Smooth muscle cell (in vitro differentiated cells): ENCODE data around the gene HS3ST6. TPM values are rescaled to one million over a fixed set of nuclear protein-coding genes. Genes with fewer than 3 reads are reported as not detected.

Experiments
- DNase-seq: peaks from one replicate; lab custom pipeline; 2025; ENCODE audit not compliant: unreplicated experiment; lab: John Stamatoyannopoulos, UW
- H2AFZ ChIP-seq: fragments of 200-600 bp; sonication (generic); 2 replicates; pipeline ENCODE4 v1.6.0; 2016; ENCODE audit warnings: antibody characterized with exemption, low read depth, mild to moderate bottlenecking
- H3F3A ChIP-seq: fragments of 200-600 bp; sonication (generic); 2 replicates; pipeline ENCODE4 v1.6.0; 2017; ENCODE audit warnings: antibody characterized with exemption, low read depth
- H3K27ac ChIP-seq: fragments of 200-600 bp; sonication (generic); 2 replicates; pipeline ENCODE4 v1.5.1; 2016; ENCODE audit warnings: low read depth, mild to moderate bottlenecking
- H3K27me3 ChIP-seq: fragments of 200-600 bp; sonication (generic); 2 replicates; pipeline ENCODE4 v1.6.1; 2016; ENCODE audit warnings: low read depth, mild to moderate bottlenecking
- H3K36me3 ChIP-seq: fragments of 200-600 bp; sonication (generic); 2 replicates; pipeline ENCODE4 v1.5.1; 2016; ENCODE audit warnings: low read depth
- H3K4me1 ChIP-seq: fragments of 200-600 bp; sonication (generic); 2 replicates; pipeline ENCODE4 v1.5.1; 2016; ENCODE audit warnings: low read depth
- H3K4me2 ChIP-seq: fragments of 200-600 bp; sonication (generic); 2 replicates; pipeline ENCODE4 v1.6.0; 2016; ENCODE audit warnings: mild to moderate bottlenecking
- H3K4me3 ChIP-seq: fragments of 200-600 bp; sonication (generic); 2 replicates; pipeline ENCODE4 v1.5.1; 2016; ENCODE audit warnings: mild to moderate bottlenecking
- H3K79me2 ChIP-seq: fragments of 200-600 bp; sonication (generic); 2 replicates; pipeline ENCODE4 v1.6.0; 2016; ENCODE audit warnings: low read depth, mild to moderate bottlenecking
- H3K9ac ChIP-seq: fragments of 200-600 bp; sonication (generic); 2 replicates; pipeline ENCODE4 v1.6.0; 2016; ENCODE audit warnings: low read depth
- H3K9me3 ChIP-seq: fragments of 200-600 bp; sonication (generic); replicated peaks from 2 replicates; pipeline ENCODE4 v1.5.1; 2016; ENCODE audit warnings: low read depth
- H4K20me1 ChIP-seq: fragments of 200-600 bp; sonication (generic); 2 replicates; pipeline ENCODE4 v1.6.0; 2016; ENCODE audit warnings: low read depth
- WGBS: methylation state at CpG from one replicate; pipeline ENCODE4 v1.1.7; 2016; ENCODE audit warnings: low lambda C conversion rate; 5-methylcytosine and 5-hydroxymethylcytosine counted together
- polyA plus RNA-seq: library from polyadenylated mRNA; unstranded; fragments of >200 nt; fragmentation: Nextera tagmentation; extraction: Ambion mirVana; gene quantifications from 2 replicates; pipeline ENCODE4 v1.2.1, GENCODE V29; 2016
- small RNA-seq: library from RNA; depleted of rRNA; stranded (forward); fragments of <200 nt; gene quantifications from one replicate; pipeline ENCODE3, GENCODE V24; 2014
- total RNA-seq: library from RNA; depleted of rRNA; stranded (reverse); fragments of >200 nt; gene quantifications from 2 replicates; pipeline ENCODE4 v1.2.3, GENCODE V29; 2014
- TF ChIP-seq, protein P1 (sequence below): fragments of 200-600 bp; sonication (generic); IDR thresholded peaks from 2 replicates; pipeline ENCODE4 v1.5.1; 2017; ENCODE audit warnings: borderline replicate concordance, mild to moderate bottlenecking, antibody characterized with exemption; ENCODE audit not compliant: insufficient read depth, poor library complexity, severe bottlenecking

The HS3ST6 gene
- total and polyA plus RNA-seq, 2 experiments from 2014 or later: not detected

DNA sequence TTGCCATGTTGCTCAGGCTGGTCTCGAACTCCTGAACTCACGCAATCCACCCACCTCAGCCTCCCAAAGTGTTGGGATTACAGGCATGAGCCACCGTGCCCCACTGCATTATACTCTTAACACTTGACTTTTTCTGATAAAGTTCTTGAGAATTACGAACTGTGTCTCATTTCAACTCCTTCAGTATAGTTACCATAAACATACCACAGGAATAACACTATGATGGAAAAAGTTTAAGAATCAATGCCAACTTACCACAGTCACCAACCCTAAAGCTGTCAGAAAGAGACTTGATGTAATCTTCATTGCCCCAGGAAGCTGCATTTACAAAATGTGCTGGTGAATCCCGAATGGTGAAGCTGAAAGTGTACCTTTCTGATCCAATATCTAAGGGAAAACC lies 56.5 kb downstream of the HS3ST6 start:
- Histone ChIP-seq H3K36me3 (no peaks in the 10 kb centered on the region), H3K27ac (no peak overlapping the region), H3F3A (no peaks in the 10 kb centered on the region), H3K4me2 (no peak overlapping the region), H2AFZ (no peak overlapping the region), H3K4me3 (no peak overlapping the region), H4K20me1 (no peaks in the 10 kb centered on the region), H3K9ac (no peak overlapping the region), H3K79me2 (no peaks in the 10 kb centered on the region), H3K9me3 (no peaks in the 10 kb centered on the region), H3K4me1 (no peaks in the 10 kb centered on the region), H3K27me3 (peaks cover 63% of the 10 kb centered on the region)
- 83% methylated on average over 5 of the region's 5 CpGs for WGBS
- TF ChIP-seq, protein P1, sequence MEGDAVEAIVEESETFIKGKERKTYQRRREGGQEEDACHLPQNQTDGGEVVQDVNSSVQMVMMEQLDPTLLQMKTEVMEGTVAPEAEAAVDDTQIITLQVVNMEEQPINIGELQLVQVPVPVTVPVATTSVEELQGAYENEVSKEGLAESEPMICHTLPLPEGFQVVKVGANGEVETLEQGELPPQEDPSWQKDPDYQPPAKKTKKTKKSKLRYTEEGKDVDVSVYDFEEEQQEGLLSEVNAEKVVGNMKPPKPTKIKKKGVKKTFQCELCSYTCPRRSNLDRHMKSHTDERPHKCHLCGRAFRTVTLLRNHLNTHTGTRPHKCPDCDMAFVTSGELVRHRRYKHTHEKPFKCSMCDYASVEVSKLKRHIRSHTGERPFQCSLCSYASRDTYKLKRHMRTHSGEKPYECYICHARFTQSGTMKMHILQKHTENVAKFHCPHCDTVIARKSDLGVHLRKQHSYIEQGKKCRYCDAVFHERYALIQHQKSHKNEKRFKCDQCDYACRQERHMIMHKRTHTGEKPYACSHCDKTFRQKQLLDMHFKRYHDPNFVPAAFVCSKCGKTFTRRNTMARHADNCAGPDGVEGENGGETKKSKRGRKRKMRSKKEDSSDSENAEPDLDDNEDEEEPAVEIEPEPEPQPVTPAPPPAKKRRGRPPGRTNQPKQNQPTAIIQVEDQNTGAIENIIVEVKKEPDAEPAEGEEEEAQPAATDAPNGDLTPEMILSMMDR: no peak
- DNase-seq: no peak

Small RNA genes lying within 50 kb of the gene (small RNA-seq; reads per million reads assigned to genes)
- gene SNORA10 (not detected), gene SNORA64 (not detected)

Other genes starting within 250 kb of the HS3ST6 start
- gene JPT2, start 240.1 kb downstream of the HS3ST6 start, total RNA-seq: 28.6 and 33.4 TPM in 2 replicates
- gene JPT2, start 240.1 kb downstream of the HS3ST6 start, polyA plus RNA-seq: 7.2 and 11.2 TPM in 2 replicates
- gene MAPK8IP3, start 212.2 kb downstream of the HS3ST6 start, total RNA-seq: 36.2 and 43.6 TPM in 2 replicates
- gene MAPK8IP3, start 212.2 kb downstream of the HS3ST6 start, polyA plus RNA-seq: 47.8 and 69.2 TPM in 2 replicates
- 38.0 and 56.7 TPM in 2 replicates for gene NME3, start 146.9 kb downstream of the HS3ST6 start, total RNA-seq
- 85.4 and 94.3 TPM in 2 replicates for gene NME3, start 146.9 kb downstream of the HS3ST6 start, polyA plus RNA-seq
- 3.6 and 4.4 TPM in 2 replicates for gene EME2, start 145.6 kb downstream of the HS3ST6 start, total RNA-seq
- 3.8 and 7.6 TPM in 2 replicates for gene EME2, start 145.6 kb downstream of the HS3ST6 start, polyA plus RNA-seq
- 56.7 and 62.9 TPM in 2 replicates for gene MRPS34, start 145.3 kb downstream of the HS3ST6 start, total RNA-seq
- 111 and 122 TPM in 2 replicates for gene MRPS34, start 145.3 kb downstream of the HS3ST6 start, polyA plus RNA-seq
- 23.0 and 25.1 TPM in 2 replicates for gene SPSB3, start 135.8 kb downstream of the HS3ST6 start, total RNA-seq
- gene SPSB3, start 135.8 kb downstream of the HS3ST6 start, polyA plus RNA-seq: 49.8 and 60.3 TPM in 2 replicates
- gene NUBP2, start 135.5 kb downstream of the HS3ST6 start, total RNA-seq: 32.9 and 48.0 TPM in 2 replicates
- gene NUBP2, start 135.5 kb downstream of the HS3ST6 start, polyA plus RNA-seq: 80.8 and 86.7 TPM in 2 replicates
- gene IGFALS, start 124.7 kb downstream of the HS3ST6 start, total RNA-seq: 0.58 TPM in 1 of 2 replicates, not detected in the other
- 0.45 TPM in 1 of 2 replicates, not detected in the other for gene IGFALS, start 124.7 kb downstream of the HS3ST6 start, polyA plus RNA-seq
- 20.7 and 20.9 TPM in 2 replicates for gene HAGH, start 91.6 kb downstream of the HS3ST6 start, total RNA-seq
- gene HAGH, start 91.6 kb downstream of the HS3ST6 start, polyA plus RNA-seq: 42.6 and 43.0 TPM in 2 replicates
- 25.0 and 32.4 TPM in 2 replicates for gene FAHD1, start 91.2 kb downstream of the HS3ST6 start, total RNA-seq
- 32.4 and 32.8 TPM in 2 replicates for gene FAHD1, start 91.2 kb downstream of the HS3ST6 start, polyA plus RNA-seq
- 0.18 and 0.22 TPM in 2 replicates for gene MEIOB, start 46.3 kb downstream of the HS3ST6 start, total RNA-seq
- gene MEIOB, start 46.3 kb downstream of the HS3ST6 start, polyA plus RNA-seq: 1.7 TPM in 1 of 2 replicates, not detected in the other
- 9.4 and 9.9 TPM in 2 replicates for gene MSRB1, start 24.8 kb upstream of the HS3ST6 start, total RNA-seq
- 21.8 TPM in 2 replicates for gene MSRB1, start 24.8 kb upstream of the HS3ST6 start, polyA plus RNA-seq
- not detected in 2 replicates for gene RPL3L, start 36.3 kb upstream of the HS3ST6 start, total RNA-seq
- gene RPL3L, start 36.3 kb upstream of the HS3ST6 start, polyA plus RNA-seq: 0.21 TPM in 1 of 2 replicates, not detected in the other
- 125 and 176 TPM in 2 replicates for gene NDUFB10, start 41.1 kb upstream of the HS3ST6 start, total RNA-seq
- 278 and 295 TPM in 2 replicates for gene NDUFB10, start 41.1 kb upstream of the HS3ST6 start, polyA plus RNA-seq
- gene RPS2, start 46.4 kb upstream of the HS3ST6 start, total RNA-seq: 2,263 and 2,576 TPM in 2 replicates
- 2,041 and 2,061 TPM in 2 replicates for gene RPS2, start 46.4 kb upstream of the HS3ST6 start, polyA plus RNA-seq
- gene RNF151, start 48.4 kb upstream of the HS3ST6 start, total RNA-seq: not detected in 2 replicates
- gene RNF151, start 48.4 kb upstream of the HS3ST6 start, polyA plus RNA-seq: not detected in 2 replicates
- gene TBL3, start 53.6 kb upstream of the HS3ST6 start, total RNA-seq: 25.8 and 28.5 TPM in 2 replicates
- 62.0 and 81.7 TPM in 2 replicates for gene TBL3, start 53.6 kb upstream of the HS3ST6 start, polyA plus RNA-seq
- 0.13 TPM in 1 of 2 replicates, not detected in the other for gene NOXO1, start 63.1 kb upstream of the HS3ST6 start, total RNA-seq
- gene NOXO1, start 63.1 kb upstream of the HS3ST6 start, polyA plus RNA-seq: 0.35 and 1.7 TPM in 2 replicates
- gene GFER, start 65.8 kb upstream of the HS3ST6 start, total RNA-seq: 12.1 and 15.1 TPM in 2 replicates
- 33.5 and 41.2 TPM in 2 replicates for gene GFER, start 65.8 kb upstream of the HS3ST6 start, polyA plus RNA-seq
- gene SYNGR3, start 71.6 kb upstream of the HS3ST6 start, total RNA-seq: 3.0 and 4.4 TPM in 2 replicates
- gene SYNGR3, start 71.6 kb upstream of the HS3ST6 start, polyA plus RNA-seq: 8.7 and 16.8 TPM in 2 replicates
- gene ZNF598, start 91.4 kb upstream of the HS3ST6 start, total RNA-seq: 23.2 and 27.2 TPM in 2 replicates
- gene ZNF598, start 91.4 kb upstream of the HS3ST6 start, polyA plus RNA-seq: 27.9 and 32.7 TPM in 2 replicates
- 13.1 and 30.9 TPM in 2 replicates for gene NPW, start 101.4 kb upstream of the HS3ST6 start, total RNA-seq
- gene NPW, start 101.4 kb upstream of the HS3ST6 start, polyA plus RNA-seq: 185 and 193 TPM in 2 replicates
- gene NHERF2, start 108.5 kb upstream of the HS3ST6 start, total RNA-seq: 14.4 and 21.8 TPM in 2 replicates
- gene NHERF2, start 108.5 kb upstream of the HS3ST6 start, polyA plus RNA-seq: 40.2 and 56.8 TPM in 2 replicates
- gene NTHL1, start 129.4 kb upstream of the HS3ST6 start, total RNA-seq: 14.6 and 23.8 TPM in 2 replicates
- 36.5 and 39.3 TPM in 2 replicates for gene NTHL1, start 129.4 kb upstream of the HS3ST6 start, polyA plus RNA-seq
- 29.7 and 64.5 TPM in 2 replicates for gene TSC2, start 129.6 kb upstream of the HS3ST6 start, total RNA-seq
- 74.7 and 110 TPM in 2 replicates for gene TSC2, start 129.6 kb upstream of the HS3ST6 start, polyA plus RNA-seq
- gene PKD1, start 217.5 kb upstream of the HS3ST6 start, total RNA-seq: 68.2 and 70.1 TPM in 2 replicates
- 47.9 and 71.3 TPM in 2 replicates for gene PKD1, start 217.5 kb upstream of the HS3ST6 start, polyA plus RNA-seq
- not detected in 2 replicates for gene RAB26, start 230.2 kb upstream of the HS3ST6 start, total RNA-seq
- gene RAB26, start 230.2 kb upstream of the HS3ST6 start, polyA plus RNA-seq: 1.3 and 3.4 TPM in 2 replicates
- 52.6 and 59.9 TPM in 2 replicates for gene TRAF7, start 237.4 kb upstream of the HS3ST6 start, total RNA-seq
- 27.5 and 28.0 TPM in 2 replicates for gene TRAF7, start 237.4 kb upstream of the HS3ST6 start, polyA plus RNA-seq